PC-9 (cell line): ENCODE measurements around the gene DNAJB14.

ENCODE experiments used
- CTCF ChIP-seq: fragments of 200-600 bp; sonication (generic); conservative IDR thresholded peaks from 2 replicates; pipeline ENCODE4 v1.6.1; 2017; ENCODE audit warnings: mixed run types, antibody characterized with exemption, mild to moderate bottlenecking, moderate library complexity
- EZH2 ChIP-seq: fragments of 200-600 bp; sonication (generic); IDR thresholded peaks from 2 replicates; pipeline ENCODE4 v1.8.0; 2017; ENCODE audit warnings: antibody characterized with exemption, low read depth

GRCh38 chr4:99863804-99864203, 82.6 kb downstream of the DNAJB14 start:
- TF ChIP-seq CTCF, result no peak
- no peak for TF ChIP-seq EZH2
